ENCODE data around the gene RNF224.

The RNF224 gene

DNA sequence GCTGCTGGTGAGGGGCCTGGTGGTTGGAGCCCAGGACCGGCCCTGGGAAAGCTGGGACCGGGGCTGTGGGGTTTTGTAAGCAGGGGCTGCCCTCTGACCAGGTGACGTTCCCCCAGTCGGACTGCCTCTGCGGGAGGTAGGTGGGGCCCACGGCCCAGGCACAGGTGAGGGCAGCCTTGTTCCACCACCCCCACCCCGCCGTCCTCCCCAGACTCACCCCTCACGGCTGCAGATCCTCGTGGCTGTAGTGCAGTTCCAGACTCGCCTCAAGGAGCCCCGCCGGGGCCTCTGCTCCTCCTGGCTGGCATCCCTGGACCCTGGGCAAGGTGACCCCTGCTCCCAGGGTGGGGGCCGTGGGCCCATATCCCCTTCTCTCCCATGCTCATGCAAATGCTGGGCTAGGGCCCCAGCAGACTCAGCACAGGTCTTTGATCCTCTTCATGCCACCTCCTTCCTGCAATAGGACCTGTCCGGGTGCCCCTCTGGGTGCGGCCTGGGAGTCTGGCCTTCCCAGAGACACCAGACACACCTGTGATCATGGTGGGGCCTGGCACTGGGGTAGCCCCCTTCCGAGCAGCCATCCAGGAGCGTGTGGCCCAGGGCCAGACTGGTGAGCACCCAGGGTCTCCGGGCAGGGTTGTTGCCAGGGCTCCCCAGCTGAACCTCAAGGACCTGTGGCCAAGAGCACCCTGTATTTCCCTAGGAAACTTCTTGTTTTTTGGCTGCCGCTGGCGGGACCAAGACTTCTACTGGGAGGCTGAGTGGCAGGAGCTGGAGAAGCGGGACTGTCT lies 11.9 kb upstream of the RNF224 start:
- DNase-seq (ENCODE audit: low read depth), result no peak

- DNase-seq (ENCODE audit: low read depth), result no peak
These were observed 10.9 kb upstream of the RNF224 start for GRCh38 chr9:137216188-137216965.

GRCh38 chr9:137217276-137218211 lies 9.8 kb upstream of the RNF224 start:
- DNase-seq (ENCODE audit: low read depth), result no peak

GRCh38 chr9:137218212-137218753 lies 9.0 kb upstream of the RNF224 start:
- DNase-seq (ENCODE audit: low read depth), result no peak

DNA sequence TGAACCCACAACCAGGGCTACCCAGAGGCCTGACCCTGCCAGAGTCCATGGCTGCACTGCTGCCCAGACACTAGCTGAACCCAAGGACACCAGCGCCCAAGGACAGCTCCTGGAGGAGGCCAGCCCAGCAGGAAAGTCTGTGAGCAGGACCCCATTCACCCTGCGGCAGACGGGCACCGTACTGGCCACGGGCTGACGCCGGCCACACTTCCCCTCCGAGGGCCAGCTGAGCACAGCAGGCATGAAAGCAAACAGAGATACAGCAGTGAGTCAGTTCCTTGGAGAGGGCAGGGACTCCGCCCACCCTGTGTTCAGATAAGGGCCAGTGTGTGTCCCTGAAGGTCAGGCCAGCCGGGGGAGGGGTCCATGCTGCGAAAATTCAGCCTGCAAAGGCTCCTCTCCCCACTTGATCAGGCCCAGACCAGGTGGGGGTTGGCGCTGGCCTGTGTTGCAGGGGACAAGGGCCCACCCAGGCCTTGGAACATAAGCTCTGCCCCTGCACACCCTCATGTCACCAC lies 8.5 kb upstream of the RNF224 start:
- DNase-seq (ENCODE audit: low read depth), result no peak

- no peak for DNase-seq (ENCODE audit: low read depth)
These were observed 7.5 kb upstream of the RNF224 start for GRCh38 chr9:137219757-137220316.

GRCh38 chr9:137220317-137221094 lies 6.8 kb upstream of the RNF224 start:
- DNase-seq (ENCODE audit: low read depth), result no peak

GRCh38 chr9:137221095-137221505 lies 6.2 kb upstream of the RNF224 start:
- DNase-seq (ENCODE audit: low read depth), result no peak

DNA sequence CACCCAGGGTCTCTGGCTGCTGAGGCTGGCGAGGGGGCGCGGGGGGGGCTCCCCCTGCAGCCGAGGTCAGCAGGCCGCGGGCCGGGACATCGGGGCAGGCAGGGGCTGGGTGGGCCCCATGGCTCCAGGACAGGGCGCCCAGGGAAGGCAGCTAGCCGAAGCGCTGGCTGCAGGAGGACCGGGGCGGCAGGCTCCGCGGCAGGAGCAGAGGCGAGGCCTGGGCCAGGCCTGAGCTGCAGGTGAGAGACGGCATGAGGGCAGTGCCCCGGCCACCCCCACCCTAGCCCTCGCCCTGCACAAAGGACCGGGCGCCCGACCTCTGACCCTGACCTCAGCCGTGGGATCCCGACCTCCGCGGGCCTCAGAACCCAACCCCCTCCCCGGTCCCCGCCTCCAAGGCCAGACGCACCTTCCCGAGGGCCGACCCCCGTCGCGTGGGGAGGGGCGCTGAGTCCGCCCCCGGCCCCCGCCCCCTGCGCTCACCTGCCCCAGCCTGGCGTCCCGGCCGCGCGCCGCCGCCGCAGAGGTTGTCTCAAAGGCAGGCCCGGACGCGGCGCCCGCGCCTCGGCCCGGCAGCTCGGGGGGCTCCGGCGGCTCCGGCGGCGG lies 5.7 kb upstream of the RNF224 start:
- no peak for DNase-seq (ENCODE audit: low read depth)

- no peak for DNase-seq (ENCODE audit: low read depth)
These were observed 4.9 kb upstream of the RNF224 start, which contains the start of gene RNF208 for GRCh38 chr9:137222190-137223077. RNF208 (minus strand) TSS chr9:137222240; CDS start chr9:137221212, 1,028 bp downstream.

GRCh38 chr9:137223078-137223970 lies 4.0 kb upstream of the RNF224 start:
- DNase-seq (ENCODE audit: low read depth), result peak; percentile 97

DNA sequence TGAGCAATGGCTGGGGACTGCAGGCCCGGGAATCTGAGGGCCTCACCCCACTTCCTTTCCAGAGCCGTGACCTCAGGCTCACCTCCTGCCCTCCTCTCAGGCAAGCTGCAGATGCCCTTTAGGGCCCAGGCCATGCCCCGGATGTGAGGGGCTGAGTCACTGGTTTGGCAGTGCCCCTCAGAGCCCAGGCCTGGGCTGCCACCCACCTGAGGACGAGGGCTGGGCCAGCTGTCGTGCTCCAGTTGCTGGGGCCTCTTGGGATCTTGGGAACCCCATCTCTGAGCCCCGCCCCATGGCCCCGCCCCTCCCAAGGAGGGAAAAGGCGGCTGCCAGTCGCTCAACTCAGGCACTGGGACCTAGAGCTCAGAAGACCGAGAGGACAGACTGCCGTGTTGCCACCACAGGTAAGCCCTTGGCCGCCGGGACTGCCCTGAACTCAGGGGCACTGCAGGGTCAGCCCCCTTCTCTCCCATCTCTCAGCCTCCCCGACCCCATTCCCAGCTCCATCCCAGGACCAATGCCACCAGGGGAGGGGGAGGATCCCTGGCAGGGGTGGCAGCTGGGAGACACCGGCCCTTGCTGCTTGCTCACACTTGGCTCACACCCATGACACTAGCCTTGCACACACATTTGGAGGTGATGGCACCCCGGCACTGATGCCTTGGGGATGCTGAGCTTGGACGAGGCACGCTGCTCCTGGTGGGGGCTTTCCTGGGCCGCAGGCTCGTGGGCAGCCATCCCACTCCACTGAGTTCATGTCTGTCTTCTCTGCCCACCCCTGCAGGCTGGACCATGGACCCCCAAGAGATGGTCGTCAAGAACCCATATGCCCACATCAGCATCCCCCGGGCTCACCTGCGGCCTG lies 2.2 kb upstream of the RNF224 start, which contains the start of gene CYSRT1:
TSS of gene CYSRT1 (plus strand) at position 345 of the 865 bp plus-strand sequence. CDS start at position 793, 448 bp downstream.
- no peak for DNase-seq (ENCODE audit: low read depth)

DNA sequence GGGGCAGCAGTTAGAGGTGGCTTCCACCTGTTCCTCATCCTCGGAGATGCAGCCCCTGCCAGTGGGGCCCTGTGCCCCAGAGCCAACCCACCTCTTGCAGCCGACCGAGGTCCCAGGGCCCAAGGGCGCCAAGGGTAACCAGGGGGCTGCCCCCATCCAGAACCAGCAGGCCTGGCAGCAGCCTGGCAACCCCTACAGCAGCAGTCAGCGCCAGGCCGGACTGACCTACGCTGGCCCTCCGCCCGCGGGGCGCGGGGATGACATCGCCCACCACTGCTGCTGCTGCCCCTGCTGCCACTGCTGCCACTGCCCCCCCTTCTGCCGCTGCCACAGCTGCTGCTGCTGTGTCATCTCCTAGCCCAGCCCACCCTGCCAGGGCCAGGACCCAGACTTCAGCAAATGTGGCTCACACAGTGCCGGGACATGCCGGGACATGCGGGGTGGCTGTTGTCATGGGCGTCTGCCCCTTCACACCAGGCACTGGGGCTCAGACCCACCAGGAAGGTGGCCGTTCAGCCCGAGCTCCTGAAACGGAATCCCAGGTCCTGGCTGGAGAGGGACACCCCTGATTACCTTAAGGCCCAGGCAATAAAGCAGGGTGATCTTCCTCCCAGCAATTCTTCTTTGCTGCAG lies 1.5 kb upstream of the RNF224 start:
- DNase-seq (ENCODE audit: low read depth), result no peak

GRCh38 chr9:137226338-137227053 lies 806 bp upstream of the RNF224 start:
- DNase-seq (ENCODE audit: low read depth), result no peak

DNA sequence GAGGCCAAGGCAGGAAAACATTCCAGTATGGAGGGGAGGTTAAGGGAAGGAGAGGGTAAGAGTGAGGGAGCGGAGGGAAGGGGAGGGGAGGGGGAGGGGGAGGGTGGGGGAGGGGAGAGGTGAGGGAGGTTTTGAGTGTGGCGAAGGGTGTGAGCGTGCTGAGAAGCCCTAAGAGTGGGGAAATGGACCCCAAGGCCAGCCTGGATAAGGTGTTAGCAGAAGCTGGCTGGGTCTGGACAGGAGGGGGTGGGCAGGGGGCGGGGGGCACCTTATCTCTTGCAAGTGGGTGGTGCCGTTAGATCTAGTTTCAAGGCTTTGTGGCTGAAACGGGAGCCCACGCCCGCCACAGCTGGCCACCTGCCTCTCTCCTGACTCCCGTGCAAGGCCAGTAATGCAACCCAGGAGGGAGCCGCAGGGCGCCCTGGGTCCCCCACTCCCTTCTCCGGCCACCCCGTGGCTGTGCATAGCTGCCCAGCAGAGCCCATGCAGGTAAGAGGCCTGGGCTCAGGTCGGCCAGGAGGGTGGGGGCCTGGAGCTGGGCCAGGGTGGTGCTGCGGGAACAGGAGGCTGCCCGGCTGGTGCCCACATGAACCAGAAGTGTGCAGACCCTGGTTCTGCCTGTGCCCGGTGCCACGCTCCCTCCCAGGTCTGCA lies 677 bp downstream of the RNF224 start:
- DNase-seq (ENCODE audit: low read depth), result no peak
